ENCODE results near the gene USP5. TPM values are rescaled to one million over a fixed set of nuclear protein-coding genes. Genes with fewer than 3 reads are reported as not detected.

The USP5 gene
- polyA plus RNA-seq, 2 of the 4 experiments (the other 2 are of a cell fraction), result 58.6 to 78.2 TPM

DNA sequence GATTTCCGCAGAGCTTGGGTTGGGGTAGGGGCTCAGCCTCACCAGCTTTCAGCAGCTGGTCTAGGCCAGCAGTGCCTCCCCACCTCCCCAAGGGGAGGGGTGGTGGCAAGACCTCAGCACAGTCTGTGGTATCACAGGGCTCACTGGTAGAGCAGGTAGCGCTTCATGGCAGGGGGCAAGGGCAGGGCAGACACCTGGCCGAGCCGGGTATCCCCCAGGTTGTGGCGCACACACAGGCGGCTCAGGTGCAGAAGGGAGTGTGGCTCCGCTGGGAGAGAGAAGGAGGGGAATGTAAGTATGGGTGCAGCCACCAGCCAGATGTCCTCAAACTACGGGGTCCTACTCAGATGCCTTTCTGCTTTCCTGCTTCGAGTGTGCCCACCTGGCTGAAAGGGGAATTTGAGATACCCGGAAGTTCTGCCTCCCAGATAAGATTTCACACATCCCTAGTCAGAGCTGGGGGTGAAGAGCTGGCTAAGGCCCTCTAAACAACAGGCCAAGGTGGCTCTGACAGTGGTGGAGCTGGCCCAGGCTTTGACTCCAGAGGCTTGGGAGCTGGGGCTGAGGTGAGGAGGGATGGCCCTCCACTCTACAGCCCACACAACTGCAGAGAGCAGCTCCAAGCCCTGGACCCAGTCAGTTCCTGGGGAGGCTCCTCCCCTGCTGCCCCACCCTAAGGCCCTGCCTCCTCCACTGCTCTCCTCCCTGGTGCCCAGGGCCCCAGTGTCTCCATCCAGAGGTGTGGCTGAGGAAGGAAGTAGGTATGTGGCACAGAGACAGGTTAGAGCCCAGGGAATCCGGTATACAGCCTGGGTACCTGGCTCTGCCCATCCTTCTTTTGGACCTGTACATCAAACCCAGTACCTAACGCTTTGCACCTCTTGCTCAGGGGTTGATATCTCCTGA, 19.4 kb downstream of the USP5 start:
- H3K9me3 ChIP-seq, result no peaks in the 10 kb centered on the region
- H3K4me1 ChIP-seq, result peaks cover 50% of the 10 kb centered on the region
- peak; percentile 76 to 82 for DNase-seq (ENCODE audit: low read depth in 1 of 2, low spot score in 1 of 2)
- ChIA-PET CTCF (interaction anchor here (0.5 to 17.9 kb wide), 21 partner anchors 8 to 416 kb away, joined by 3 to 399 read pairs (median 15); partner anchors contain the start of genes ATN1, C12orf57, CDCA3 and ENO2), POLR2A (interaction anchor here (0.9 to 6.0 kb wide), 3 partner anchors 21 to 90 kb away, joined by 3 to 105 read pairs (median 30); partner anchors contain the start of genes C12orf57 and RNU7-1)
- TF ChIP-seq POLR2A (IDR thresholded peaks at IDR 0.05; ENCODE audit: low read length) (peak; percentile 65), JUN (IDR thresholded peaks at IDR 0.05) (peak; percentile 58 to 62; a peak in 3 of 5 replicates), HDAC2 (IDR thresholded peaks at IDR 0.05) (no peak), NFE2L2 (conservative IDR thresholded peaks at IDR 0.05; ENCODE audit: low read length) (no peak), JUNB (IDR thresholded peaks at IDR 0.05) (no peak), SMC3 (IDR thresholded peaks at IDR 0.05) (no peak), CBX2 (IDR thresholded peaks at IDR 0.05; ENCODE audit: borderline replicate concordance, low read depth) (no peak), POLR2AphosphoS2 (conservative IDR thresholded peaks at IDR 0.05; ENCODE audit: low read length) (peak; percentile 79), RNF2 (IDR thresholded peaks at IDR 0.05; ENCODE audit: borderline replicate concordance, low read depth) (no peak), GATA3 (IDR thresholded peaks at IDR 0.05; ENCODE audit: borderline replicate concordance) (peak; percentile 40), TP53 (CRISPR knock-in tag; IDR thresholded peaks at IDR 0.05) (no peak)
- TF ChIP-seq, protein P1, sequence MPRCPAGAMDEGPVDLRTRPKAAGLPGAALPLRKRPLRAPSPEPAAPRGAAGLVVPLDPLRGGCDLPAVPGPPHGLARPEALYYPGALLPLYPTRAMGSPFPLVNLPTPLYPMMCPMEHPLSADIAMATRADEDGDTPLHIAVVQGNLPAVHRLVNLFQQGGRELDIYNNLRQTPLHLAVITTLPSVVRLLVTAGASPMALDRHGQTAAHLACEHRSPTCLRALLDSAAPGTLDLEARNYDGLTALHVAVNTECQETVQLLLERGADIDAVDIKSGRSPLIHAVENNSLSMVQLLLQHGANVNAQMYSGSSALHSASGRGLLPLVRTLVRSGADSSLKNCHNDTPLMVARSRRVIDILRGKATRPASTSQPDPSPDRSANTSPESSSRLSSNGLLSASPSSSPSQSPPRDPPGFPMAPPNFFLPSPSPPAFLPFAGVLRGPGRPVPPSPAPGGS (IDR thresholded peaks at IDR 0.05), result peak; percentile 30; the same call in 1 of the 3 replicates
- TF ChIP-seq, protein P2, sequence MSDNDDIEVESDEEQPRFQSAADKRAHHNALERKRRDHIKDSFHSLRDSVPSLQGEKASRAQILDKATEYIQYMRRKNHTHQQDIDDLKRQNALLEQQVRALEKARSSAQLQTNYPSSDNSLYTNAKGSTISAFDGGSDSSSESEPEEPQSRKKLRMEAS (IDR thresholded peaks at IDR 0.05), result peak; percentile 35; the same call in 1 of the 2 replicates
- TF ChIP-seq, protein P3, sequence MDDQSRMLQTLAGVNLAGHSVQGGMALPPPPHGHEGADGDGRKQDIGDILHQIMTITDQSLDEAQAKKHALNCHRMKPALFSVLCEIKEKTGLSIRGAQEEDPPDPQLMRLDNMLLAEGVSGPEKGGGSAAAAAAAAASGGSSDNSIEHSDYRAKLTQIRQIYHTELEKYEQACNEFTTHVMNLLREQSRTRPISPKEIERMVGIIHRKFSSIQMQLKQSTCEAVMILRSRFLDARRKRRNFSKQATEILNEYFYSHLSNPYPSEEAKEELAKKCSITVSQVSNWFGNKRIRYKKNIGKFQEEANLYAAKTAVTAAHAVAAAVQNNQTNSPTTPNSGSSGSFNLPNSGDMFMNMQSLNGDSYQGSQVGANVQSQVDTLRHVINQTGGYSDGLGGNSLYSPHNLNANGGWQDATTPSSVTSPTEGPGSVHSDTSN (IDR thresholded peaks at IDR 0.05), result peak; percentile 88
- peak overlapping the region; percentile 100 for H3K4me2 ChIP-seq
- ATAC-seq, result peak; percentile 26 to 59
- H3K4me3 ChIP-seq, result peak overlapping the region; percentile 77
- WGBS (ENCODE audit: missing lambda C conversion rate), result 42% methylated on average over 8 of the region's 12 CpGs
- H3K27ac ChIP-seq, result peak overlapping the region; percentile 93 to 94
- FAIRE-seq, result no peak

DNA sequence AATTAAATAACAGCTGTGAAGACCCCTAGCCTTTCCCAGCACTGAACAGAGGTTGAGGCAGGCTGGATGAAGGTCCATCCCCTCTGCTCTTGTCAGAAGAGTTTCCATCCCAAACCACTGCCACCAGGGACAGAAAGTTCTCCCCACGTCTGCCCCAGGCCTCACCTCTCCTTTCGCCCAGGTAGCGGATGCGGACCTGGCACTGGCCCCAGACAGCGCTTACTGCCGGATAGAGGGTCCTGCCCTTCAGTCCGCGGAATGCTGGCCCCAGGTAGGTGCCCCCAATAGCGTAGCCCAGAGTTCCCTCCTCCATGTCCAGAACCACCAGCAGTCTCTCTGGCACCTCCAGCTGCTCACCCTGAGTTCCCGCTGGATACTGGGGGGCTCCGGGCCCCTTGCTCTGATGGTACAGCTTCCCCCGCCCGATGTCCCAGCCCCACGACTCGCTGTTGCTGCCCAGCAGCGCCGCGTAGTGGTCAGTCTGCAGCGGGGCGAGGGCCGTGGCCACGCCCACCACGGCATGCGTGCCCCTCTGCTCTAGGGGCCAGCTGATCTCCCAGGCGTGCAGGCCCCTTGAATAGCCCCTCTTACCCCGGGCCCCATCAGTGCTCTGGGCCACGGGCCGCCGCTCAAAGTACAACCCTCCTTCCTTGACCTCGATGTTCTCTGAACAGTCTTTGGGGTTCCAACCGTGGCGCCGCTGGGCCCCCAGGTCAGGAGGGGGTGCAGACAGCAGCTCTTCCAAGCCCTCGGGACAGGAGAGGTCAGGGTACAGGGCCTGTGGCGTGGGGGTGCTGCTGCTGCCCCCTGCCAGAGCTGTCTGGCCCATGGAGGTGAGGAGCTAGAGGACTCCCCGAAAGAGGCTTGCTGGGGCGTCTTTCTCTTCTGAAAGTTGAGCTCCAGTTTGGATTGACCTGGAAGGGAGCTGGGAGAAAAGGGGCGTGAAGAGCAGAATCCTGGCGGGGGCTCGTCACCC, 20.4 kb downstream of the USP5 start:
- ChIA-PET CTCF (interaction anchor here (0.5 to 17.9 kb wide), 38 partner anchors 9 to 417 kb away, joined by 3 to 399 read pairs (median 6); partner anchors contain the start of genes ATN1, C12orf57, C1RL and CDCA3), POLR2A (interaction anchor here (0.6 to 6.0 kb wide), 19 partner anchors 10 to 333 kb away, joined by 3 to 105 read pairs (median 4); partner anchors contain the start of genes C12orf57, CDCA3, COPS7A and ENO2)
- Histone ChIP-seq H3K9me3 (no peaks in the 10 kb centered on the region), H3K27ac (peak overlapping the region; percentile 93 to 94), H3K4me1 (peaks cover 42% of the 10 kb centered on the region), H3K4me2 (peak overlapping the region; percentile 100), H3K4me3 (peak overlapping the region; percentile 77)
- DNase-seq (ENCODE audit: low read depth in 1 of 2, low spot score in 1 of 2) (peak; percentile 78 to 81), FAIRE-seq (no peak), ATAC-seq (peak; percentile 52 to 70)
- WGBS (ENCODE audit: missing lambda C conversion rate), result 2% methylated on average over 31 of the region's 40 CpGs
- TF ChIP-seq, protein P3 (IDR thresholded peaks at IDR 0.05), result peak; percentile 73
- TF ChIP-seq TFCP2L1 (CRISPR knock-in tag; IDR thresholded peaks at IDR 0.05), result no peak
- peak; percentile 59 for TF ChIP-seq POLR2A (IDR thresholded peaks at IDR 0.05; ENCODE audit: low read length)
- no peak for TF ChIP-seq FOSL2 (IDR thresholded peaks at IDR 0.05)
- TF ChIP-seq FOSL2 (CRISPR knock-in tag; IDR thresholded peaks at IDR 0.05), result no peak
- TF ChIP-seq ZNF302 (CRISPR knock-in tag; IDR thresholded peaks at IDR 0.05), result no peak
- TF ChIP-seq, protein P4, sequence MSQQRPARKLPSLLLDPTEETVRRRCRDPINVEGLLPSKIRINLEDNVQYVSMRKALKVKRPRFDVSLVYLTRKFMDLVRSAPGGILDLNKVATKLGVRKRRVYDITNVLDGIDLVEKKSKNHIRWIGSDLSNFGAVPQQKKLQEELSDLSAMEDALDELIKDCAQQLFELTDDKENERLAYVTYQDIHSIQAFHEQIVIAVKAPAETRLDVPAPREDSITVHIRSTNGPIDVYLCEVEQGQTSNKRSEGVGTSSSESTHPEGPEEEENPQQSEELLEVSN (IDR thresholded peaks at IDR 0.05; ENCODE audit: borderline replicate concordance, low read depth), result peak; percentile 44; the same call in 1 of the 2 replicates
- TF ChIP-seq, protein P5, sequence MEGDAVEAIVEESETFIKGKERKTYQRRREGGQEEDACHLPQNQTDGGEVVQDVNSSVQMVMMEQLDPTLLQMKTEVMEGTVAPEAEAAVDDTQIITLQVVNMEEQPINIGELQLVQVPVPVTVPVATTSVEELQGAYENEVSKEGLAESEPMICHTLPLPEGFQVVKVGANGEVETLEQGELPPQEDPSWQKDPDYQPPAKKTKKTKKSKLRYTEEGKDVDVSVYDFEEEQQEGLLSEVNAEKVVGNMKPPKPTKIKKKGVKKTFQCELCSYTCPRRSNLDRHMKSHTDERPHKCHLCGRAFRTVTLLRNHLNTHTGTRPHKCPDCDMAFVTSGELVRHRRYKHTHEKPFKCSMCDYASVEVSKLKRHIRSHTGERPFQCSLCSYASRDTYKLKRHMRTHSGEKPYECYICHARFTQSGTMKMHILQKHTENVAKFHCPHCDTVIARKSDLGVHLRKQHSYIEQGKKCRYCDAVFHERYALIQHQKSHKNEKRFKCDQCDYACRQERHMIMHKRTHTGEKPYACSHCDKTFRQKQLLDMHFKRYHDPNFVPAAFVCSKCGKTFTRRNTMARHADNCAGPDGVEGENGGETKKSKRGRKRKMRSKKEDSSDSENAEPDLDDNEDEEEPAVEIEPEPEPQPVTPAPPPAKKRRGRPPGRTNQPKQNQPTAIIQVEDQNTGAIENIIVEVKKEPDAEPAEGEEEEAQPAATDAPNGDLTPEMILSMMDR (IDR thresholded peaks at IDR 0.05), result peak; percentile 94
- TF ChIP-seq PHF8 (IDR thresholded peaks at IDR 0.05; ENCODE audit: borderline replicate concordance, low read depth), result peak; percentile 27; the same call in 1 of the 2 replicates
- no peak for TF ChIP-seq RARB (CRISPR knock-in tag; IDR thresholded peaks at IDR 0.05)
- TF ChIP-seq RAD21 (conservative IDR thresholded peaks at IDR 0.05 in 1 of 2, IDR thresholded peaks at IDR 0.05 in 1 of 2), result peak; percentile 65 to 70
- no peak for TF ChIP-seq ZC3H11A (IDR thresholded peaks at IDR 0.05)
- TF ChIP-seq JUN (IDR thresholded peaks at IDR 0.05), result peak in 1 of 2 experiments; percentile 31; a peak in 2 of 5 replicates
- TF ChIP-seq HOXB5 (CRISPR knock-in tag; IDR thresholded peaks at IDR 0.05), result no peak
- peak; percentile 60; the same call in 1 of the 2 replicates for TF ChIP-seq MYC (IDR thresholded peaks at IDR 0.05; ENCODE audit: borderline replicate concordance, low read length)
- no peak for TF ChIP-seq ZFP36 (IDR thresholded peaks at IDR 0.05; ENCODE audit: borderline replicate concordance, partially characterized antibody)

All from A549 (cell line).